ENCODE measurements around the gene DENND1A.
"Not testable (repeated sequence)": the region's sequence is repeated elsewhere in the genome, so short reads cannot be mapped to it uniquely, and the experiment has no call there.

Gene DENND1A

GRCh38 chr9:123728571-123728970 lies 201.4 kb downstream of the DENND1A start:
- not testable (repeated sequence) for DNase-seq (ENCODE audit: low spot score)

GRCh38 chr9:123727332-123727731 lies 202.6 kb downstream of the DENND1A start:
- no peak for DNase-seq (ENCODE audit: low spot score)

- DNase-seq (ENCODE audit: low spot score): no peak
These were observed 204.5 kb downstream of the DENND1A start for GRCh38 chr9:123725389-123725788.

- peak; percentile 39 for DNase-seq (ENCODE audit: low spot score)
These were observed 205.6 kb downstream of the DENND1A start for GRCh38 chr9:123724211-123724796.

- no peak for DNase-seq (ENCODE audit: low spot score)
These were observed 206.6 kb downstream of the DENND1A start for GRCh38 chr9:123723135-123723875.

- no peak for DNase-seq (ENCODE audit: low spot score)
These were observed 207.5 kb downstream of the DENND1A start for GRCh38 chr9:123722378-123722777.

- DNase-seq (ENCODE audit: low spot score): no peak
These were observed 211.7 kb downstream of the DENND1A start for GRCh38 chr9:123718188-123718587.

GRCh38 chr9:123717581-123718175 lies 212.2 kb downstream of the DENND1A start:
- no peak for DNase-seq (ENCODE audit: low spot score)

GRCh38 chr9:123716339-123716945 lies 213.5 kb downstream of the DENND1A start:
- DNase-seq (ENCODE audit: low spot score): no peak

GRCh38 chr9:123715258-123715657 lies 214.7 kb downstream of the DENND1A start:
- DNase-seq (ENCODE audit: low spot score): no peak

GRCh38 chr9:123713282-123713681 lies 216.6 kb downstream of the DENND1A start:
- DNase-seq (ENCODE audit: low spot score): no peak

GRCh38 chr9:123712399-123712798 lies 217.5 kb downstream of the DENND1A start:
- DNase-seq (ENCODE audit: low spot score): no peak

GRCh38 chr9:123710299-123710698 lies 219.6 kb downstream of the DENND1A start:
- DNase-seq (ENCODE audit: low spot score): peak; percentile 35

- DNase-seq (ENCODE audit: low spot score): no peak
These were observed 227.4 kb downstream of the DENND1A start for GRCh38 chr9:123702483-123702882.

GRCh38 chr9:123697686-123698085 lies 232.2 kb downstream of the DENND1A start:
- DNase-seq (ENCODE audit: low spot score): no peak

- peak; percentile 8 for DNase-seq (ENCODE audit: low spot score)
These were observed 233.4 kb downstream of the DENND1A start for GRCh38 chr9:123696476-123696875.

GRCh38 chr9:123695386-123695785 lies 234.5 kb downstream of the DENND1A start:
- DNase-seq (ENCODE audit: low spot score): no peak

GRCh38 chr9:123691765-123692303 lies 238.1 kb downstream of the DENND1A start:
- no peak for DNase-seq (ENCODE audit: low spot score)

- no peak for DNase-seq (ENCODE audit: low spot score)
These were observed 240.1 kb downstream of the DENND1A start for GRCh38 chr9:123689701-123690428.

- no peak for DNase-seq (ENCODE audit: low spot score)
These were observed 242.6 kb downstream of the DENND1A start for GRCh38 chr9:123687246-123687751.

GRCh38 chr9:123686829-123687192 lies 243.1 kb downstream of the DENND1A start:
- DNase-seq (ENCODE audit: low spot score): no peak

Data from AG08396 (cell line).